Measurements from ENCODE around the gene CCDC74B.
"Not testable (repeated sequence)": the region's sequence is repeated elsewhere in the genome, so short reads cannot be mapped to it uniquely, and the experiment has no call there.

Gene CCDC74B

DNA sequence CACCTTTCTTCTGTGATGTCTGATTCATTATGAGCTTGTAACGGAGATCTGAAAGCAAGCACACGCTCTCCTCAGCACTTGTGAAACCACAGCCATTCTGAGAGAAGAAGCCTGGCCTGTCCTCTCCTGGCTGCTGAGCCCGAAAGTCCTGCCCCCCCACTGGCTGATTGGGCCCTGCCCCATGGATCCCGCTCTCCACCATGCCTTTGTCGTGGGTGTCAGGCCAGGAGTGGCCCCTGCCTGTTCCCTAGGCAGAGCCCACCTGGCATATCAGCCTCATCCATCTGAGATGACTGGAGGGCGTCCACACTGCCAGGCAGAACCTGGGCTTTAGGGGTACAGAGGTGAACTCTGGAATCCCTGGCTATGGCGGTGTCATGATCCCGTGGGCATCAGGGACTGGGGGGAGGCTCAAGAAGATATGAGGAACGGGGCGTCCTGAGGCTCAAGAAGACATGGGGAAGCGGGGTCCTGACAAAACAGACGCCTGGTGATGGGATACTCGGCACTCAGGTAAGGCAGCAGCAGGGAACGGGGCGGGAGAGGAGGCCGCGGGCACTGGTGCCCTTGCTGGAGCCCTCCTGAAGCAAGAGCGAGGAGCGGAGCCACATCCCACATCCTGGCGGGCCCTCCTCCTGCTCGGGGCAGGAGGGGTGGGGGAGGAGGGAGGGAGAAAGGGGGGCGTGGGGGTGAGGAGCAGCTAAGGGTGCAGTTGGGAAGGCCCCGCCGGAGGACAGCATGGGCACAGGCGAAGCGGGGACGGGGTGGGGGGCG, 1.5 kb downstream of the CCDC74B start:
- not testable (repeated sequence) for DNase-seq

DNA sequence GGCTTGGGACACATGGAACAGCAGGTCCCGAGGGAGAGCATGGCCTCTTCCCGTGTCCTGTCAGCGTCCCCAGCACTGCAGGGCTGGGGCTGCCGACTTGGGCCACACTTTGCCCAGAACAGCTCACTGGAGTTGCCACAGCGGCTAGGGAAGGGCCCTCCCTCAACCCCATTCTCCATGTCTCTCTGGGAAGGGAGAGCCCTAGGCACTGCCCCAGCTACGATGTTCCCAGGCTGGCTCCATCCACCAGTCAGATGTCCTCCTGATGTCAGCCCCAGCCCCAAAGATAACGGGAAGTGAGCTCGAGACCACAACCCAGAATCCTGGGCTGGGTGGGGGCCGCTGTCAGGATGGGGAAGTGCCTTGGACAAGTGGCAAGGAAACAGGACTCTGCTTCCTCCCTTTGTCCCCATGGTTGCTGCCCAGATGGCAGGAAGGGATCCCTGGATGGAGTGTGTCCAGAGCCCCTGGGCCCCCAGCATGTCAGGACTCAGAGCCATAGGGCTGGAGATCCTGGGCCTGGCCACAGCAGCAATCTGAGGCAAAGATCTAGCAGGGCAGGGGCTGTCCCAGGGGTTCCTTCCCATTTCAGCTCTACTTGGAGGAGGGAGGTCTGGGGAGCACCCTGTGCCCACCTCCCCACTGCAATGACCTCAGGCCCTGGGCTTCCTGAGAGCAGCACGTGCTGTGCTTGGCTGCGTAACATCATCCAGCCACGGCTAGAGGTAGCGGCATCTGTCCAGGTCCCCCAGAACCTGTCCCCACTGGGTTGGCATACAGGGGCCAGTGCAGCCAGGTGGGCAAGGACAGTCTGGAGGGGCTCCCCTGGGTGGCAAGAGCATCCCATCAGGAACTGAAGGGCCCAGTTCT, 2.3 kb downstream of the CCDC74B start:
- not testable (repeated sequence) for DNase-seq

DNA sequence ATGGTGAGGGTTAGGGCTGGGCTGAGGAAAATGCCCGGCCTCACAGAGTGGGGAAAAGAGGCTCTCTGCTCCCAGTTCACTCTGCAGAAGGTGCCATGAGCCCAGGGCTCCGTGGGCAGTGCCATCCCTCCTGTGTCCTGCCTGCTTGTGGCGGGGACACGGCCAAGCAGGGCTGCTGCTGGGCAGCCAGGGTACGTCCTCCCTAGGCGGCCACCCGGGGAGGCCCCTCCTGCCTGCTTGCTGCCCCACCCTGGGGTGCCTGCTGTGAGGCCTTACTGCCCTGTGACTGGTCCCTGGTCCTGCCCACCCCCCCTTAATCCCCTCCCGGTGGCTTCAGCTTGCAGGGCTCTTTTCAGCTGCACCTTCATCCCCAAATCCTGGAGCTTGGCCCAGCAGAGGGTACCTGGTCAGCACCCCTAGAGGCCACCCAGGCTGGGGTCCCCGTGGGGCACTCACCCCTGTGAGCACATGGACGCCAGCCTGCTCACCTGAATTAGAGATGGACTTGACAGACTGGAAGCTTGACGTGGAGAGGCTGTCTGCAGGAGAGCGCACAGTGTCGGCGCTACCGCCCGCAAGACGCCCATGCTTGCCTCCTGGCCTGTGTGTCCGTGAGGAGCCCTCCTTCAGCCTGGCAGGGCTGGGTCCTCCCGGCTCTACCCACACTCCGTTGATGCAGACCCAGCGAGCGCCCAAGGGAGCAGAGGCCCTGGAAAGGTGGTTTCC, 3.1 kb downstream of the CCDC74B start:
- not testable (repeated sequence) for DNase-seq

DNA sequence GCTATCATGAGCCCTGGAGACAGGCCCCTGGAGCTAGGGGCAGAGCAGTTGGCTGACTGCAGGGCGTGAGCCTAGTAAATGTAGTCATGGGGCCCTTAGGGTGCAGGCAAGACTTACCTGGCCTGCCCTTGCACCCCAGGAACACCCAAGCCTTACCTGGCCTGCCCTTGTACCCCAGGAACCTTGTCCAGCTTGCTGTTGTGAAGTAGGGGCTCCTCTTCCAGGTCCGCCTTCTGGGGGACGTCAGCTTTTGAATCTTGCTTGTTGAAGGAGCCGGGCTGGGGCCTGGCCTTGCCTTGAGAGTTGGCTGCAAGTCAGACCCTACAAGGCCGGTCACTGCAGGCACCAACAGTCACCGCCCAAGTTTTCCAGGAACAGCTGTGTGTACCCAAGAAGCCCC, 3.9 kb downstream of the CCDC74B start:
- not testable (repeated sequence) for DNase-seq

DNA sequence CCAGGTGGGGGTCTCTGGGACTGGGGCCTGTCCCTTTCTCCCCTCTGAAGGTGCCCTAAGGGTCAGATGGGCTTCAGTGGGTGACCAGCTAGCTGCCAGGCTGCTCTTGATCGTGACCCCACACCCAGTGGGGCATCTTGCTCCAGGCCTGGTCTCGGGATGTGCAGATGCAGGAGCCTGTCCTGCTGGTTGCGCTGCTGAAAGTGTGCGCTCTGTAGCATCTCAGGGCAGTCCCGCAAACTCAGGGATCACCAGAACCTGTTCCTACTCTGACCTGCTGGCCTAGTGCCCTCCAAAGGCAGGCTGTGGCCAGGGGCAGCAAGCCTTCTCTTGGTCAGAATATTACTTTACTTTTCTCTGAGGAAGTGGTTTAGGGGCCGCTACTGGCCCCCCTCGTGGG, 4.4 kb downstream of the CCDC74B start:
- not testable (repeated sequence) for DNase-seq

DNA sequence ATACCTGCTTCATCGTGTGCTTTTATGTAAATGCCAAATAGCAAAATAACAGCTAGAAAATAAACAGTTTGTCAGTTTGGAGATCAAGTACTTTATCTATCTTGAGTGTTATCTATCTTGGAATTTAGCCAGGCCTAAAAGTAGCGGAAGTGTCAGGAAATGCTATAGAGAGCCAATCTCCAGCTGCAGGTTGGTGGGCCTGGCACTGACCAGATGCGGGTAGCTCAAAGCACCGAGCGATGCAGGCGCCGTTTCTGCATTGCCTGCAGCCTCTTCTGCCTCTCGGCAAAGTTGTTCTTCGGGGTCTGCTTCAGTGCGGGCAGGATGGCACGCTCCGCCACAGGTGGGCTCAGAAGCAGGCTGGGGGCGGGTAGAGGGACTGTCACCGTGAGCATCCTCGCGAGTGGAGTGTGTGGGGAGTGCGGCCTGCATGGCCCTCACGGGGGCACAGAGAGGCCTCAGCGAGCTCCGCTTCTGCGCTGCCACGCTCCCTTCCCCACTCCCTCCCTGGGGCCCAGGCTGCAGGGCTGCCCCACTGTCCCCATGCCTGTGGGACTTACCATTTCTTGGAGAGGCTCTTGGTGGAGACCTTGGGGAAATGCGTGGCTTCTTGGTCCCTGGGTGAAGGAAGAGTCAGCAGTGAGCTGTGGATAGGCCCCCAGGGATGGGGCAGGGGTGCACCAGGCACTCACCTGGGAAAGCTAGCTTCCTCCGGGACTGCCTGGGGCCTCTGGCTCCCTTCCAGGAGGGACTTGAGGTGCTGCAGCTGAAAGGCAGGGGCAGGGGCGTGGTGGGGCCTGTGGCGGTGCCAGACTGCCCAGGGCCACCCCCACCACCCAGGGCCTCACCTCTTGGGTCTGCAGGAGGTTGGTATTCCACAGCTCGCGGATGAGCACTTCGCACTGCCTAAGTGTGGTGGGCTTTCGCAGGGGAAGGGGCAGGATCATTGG, 5.3 kb downstream of the CCDC74B start:
- not testable (repeated sequence) for DNase-seq

DNA sequence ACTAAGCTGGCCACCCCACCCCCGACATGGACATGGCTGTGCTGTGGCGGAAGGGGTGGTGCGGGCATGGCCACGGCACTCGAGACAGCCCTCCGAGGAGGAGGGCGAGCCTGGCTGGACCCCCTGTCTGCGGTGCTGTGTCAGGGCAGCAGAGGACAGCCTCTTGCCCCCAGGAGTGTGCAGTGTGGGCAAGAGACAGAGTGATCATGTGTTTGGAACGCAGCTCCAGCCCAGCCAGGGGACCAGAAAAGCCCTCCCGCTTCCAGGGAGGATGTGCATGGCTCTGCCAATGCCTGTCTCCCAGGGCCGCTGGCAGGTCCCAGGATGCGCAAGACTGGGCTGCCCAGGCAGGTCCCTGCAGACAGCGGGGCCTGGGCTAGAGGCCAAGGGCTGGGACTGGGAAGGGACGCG, 6.1 kb downstream of the CCDC74B start:
- DNase-seq = not testable (repeated sequence)

DNA sequence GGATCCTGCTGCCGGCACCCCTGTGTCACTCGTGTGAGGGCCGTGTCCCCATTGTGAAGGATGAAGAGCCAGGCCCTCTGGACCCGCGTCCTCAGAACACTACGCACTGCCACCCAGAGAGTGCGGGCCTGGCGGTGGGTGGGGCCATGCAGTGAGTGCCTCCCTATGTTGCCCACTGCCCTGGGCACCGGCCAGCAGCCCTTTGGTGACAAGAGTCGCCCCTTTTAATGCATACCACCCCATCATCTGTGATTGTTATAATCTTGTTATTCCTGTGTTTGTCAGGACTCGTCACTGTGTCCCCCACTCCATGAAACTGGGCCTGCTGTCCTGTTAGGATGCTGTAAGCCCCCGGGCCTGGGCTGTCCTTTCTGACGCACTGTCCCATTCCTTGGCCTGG, 6.6 kb downstream of the CCDC74B start:
- not testable (repeated sequence) for DNase-seq

DNA sequence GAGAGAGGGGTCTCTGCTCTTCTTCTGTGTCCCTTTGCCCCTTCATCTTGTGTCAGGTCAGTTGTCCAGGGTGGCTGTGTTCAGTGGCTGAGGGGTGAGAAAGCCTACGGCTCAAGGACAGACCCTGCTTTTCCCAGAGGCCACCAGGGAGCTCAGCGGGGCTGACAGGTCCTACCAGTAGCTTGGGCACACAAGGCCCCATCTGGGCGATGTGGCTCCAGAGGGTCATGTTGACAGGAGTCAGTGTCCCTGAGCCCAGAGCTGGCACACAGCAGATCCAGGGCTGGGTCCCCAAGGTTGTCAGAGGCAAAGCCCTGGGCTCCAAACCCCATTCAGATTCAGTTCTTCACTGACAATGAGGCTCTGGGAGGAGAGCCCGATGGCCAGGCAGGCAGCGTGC, 7.8 kb downstream of the CCDC74B start:
- not testable (repeated sequence) for DNase-seq

DNA sequence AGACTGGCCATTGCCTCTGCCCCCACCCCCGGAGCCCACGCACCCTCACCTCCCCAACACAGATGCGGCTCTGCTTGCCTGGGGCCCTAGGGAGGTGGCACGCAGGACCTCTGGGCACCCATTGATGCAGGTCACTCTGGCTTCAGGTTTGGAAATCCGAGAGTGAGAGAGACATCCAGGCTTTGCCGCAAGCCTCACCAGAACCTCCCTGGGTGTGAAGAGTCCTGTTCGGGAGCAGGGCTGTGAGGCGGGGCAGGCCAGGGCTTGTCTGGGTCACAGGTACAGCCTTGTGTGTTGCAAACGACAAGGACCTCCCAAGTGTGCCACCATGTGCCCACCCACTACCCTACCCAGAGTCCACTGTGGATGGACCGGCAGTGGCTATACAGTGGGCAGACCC, 8.4 kb downstream of the CCDC74B start:
- DNase-seq = not testable (repeated sequence)

DNA sequence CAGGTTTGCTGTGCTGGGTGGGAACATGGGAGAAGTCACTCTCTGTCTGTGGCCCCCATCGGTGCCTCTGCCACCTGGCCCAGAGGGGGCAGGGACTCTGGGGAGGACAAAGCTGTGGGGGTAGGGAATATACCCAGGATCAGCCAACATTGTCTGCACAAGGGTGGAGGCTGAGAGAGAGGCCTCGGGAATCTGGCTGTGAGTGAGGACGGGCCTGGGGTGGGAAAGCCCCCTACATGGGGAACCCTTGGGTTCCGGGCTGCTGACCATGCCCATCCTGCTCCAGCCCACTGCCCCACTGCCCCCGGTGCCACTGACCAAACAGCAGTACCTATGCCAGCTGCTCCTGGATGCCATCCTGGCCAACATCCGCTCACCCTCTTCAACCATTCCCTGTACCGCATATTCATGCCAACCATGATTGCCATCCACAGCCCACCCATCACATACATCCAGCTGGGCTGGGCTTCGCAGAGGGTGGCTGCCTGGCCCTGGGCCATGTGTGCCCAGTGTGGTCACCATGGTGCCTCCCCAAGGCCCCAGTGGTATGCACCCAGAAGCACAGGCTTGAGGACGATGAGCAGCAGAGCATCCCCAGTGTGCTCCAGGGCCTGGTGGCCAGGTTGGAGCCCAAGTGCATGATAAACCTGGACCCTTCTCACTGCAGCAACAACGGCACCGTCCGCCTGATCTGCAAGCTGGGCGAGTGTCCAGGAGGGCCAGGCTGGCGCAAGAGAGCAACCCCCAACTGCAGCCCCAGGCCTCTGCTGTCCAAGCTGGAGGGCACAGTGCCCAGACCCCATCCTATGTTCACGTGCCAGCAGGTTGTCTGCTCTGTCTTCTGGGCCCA, 9.0 kb downstream of the CCDC74B start:
- DNase-seq = no peak

DNA sequence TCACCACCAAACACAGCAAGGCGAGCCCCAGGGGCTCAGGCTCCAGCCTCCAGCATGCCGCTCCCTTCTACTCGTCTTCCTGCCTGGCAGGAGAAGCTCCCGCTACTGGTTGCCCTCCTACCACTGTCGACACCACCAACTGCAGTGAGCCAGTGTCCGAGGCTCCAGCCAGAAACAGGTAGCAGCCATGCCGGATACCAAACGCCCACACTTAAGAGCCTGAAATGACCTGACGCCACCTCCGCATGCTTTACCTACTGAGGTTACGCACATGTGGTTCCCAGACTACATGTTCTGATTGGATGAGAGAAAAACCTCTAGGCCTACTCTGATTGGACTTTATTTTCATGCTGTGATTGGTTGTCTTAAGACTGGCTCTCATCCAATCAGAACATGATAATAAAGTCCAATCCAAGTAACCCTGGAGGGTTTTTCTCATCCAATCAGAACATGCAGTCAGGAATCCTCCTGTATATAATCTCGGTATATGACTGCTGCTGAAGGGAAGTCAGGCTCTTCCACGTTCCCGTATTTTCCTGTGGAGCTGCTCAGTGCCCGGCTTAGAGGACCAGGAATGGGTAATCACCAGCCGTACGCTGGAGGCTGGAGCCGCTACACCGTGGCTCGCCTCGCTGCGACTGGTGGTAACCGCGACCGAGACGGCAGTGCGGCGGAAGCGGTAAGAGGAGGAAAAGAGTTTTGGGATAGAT, 15.6 kb downstream of the CCDC74B start, which contains the start of gene POTEF:
Gene POTEF (minus strand): TSS at position 103 of the 710 bp plus-strand sequence. CDS start 8,707 bp downstream, outside the sequence.
- not testable (repeated sequence) for DNase-seq

DNA sequence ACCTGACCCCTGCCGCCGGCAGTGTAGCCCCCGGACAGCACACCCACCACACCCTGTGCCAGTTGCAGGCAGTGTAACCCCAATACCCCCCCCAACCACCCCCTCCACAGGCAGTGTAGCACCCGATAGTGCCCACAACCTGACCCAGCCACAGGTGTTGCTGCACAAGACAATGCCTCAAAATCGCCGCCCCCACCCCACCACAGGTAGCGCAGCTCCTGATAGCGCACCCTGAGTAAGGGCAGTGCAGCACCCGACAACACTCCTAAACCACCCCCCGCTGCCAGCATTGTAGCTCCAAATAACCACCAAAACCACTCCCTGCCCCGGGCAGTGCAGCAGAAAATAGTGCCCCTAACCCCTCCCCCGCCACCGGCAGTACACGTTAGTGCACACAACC, 16.4 kb downstream of the CCDC74B start:
- DNase-seq = not testable (repeated sequence)

DNA sequence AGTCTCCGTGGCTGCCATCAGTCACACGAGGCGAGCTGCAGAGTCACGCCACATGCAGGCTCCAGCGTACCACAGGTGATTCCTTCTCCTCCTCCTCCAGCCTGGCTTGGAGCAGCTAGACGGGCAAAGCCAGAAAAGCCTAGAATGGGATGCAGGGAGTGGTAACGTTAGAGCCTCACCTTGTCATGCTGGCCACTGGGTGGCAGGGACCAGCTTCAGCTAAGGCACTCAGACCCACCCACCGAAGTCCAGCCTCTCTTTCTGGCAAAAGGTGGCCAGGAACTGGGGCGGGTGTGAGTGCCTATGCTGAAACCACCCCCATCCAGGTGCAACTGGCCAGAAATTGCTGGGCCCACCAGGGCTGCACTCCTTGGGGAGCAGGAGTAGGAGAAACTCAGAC, 17.2 kb downstream of the CCDC74B start:
- not testable (repeated sequence) for DNase-seq

DNA sequence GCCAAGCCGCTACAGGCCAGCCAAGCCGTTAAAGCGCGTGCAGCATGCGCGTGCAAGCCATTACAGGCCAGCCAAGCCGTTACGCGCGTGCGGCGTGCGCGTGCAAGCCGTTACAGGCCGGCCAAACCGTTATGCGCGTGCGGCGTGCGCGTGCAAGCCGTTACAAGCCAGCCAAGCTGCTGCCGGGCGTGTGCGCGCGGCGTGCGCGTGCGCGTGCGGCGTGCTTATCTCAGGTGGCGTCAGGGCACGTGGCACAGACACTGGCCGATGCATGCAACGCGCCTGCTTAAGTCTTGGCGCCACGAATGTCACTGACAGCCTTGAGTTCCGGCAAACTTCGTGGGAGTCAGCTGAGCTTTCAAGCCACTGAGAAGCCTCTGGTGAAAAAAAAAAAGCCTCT, 24.0 kb downstream of the CCDC74B start:
- DNase-seq = not testable (repeated sequence)

DNA sequence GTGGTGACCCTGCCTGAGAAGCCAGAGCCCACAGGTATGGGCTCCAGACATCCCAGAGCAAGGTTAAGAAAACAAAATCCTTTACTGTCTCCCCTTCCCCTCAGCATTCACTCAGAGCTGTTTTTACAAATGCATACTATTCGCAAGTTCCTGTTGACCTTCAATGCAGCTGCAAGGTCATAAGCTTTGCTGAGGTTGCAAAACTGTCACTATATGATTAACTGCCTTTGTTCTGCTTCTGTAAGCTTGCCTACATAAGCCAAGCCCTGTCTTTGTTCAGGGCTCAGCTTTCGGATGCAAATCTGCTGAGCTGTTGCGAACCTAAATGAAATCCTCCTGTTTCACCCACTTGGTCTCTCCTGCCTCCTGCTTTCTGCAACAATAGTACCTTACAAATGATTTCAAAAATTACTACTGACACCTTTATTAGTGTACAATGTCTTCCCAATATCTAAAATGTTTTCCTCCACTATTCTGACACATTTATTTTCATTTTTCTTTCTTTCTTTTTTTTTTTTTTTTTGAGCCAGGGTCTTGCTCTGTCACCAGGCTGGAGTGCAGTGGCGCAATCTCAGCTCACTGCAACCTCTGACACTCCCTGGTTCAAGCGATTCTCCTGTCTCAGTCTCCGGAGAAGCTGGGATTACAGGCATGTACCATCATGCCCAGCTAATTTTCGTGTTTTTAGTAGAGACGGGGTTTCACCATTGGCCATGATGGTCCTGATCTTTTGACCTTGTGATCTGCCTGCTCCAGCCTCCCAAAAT, 42.1 kb downstream of the CCDC74B start:
- not testable (repeated sequence) for DNase-seq

All from stimulated activated CD4-positive, alpha-beta T cell treated with anti-CD3 and anti-CD28 coated beads, Interleukin-2, amount 100 ng/mL, for 48 hours (primary cell).